H1 (cell line): ENCODE measurements around the gene SZT2. TPM values are rescaled to one million over a fixed set of nuclear protein-coding genes. Genes with fewer than 3 reads are reported as not detected.

Experiments
- BCL11A ChIP-seq, 2 experiments: IDR thresholded peaks; one replicate each; pipeline ENCODE4 v1.6.1; 2011; ENCODE audit warnings: low read depth in 2 of 2, low read length in 2 of 2, mild to moderate bottlenecking in 2 of 2
- CHD7 ChIP-seq: fragments of 300-600 bp; sonication (generic); IDR thresholded peaks from 2 replicates; pipeline ENCODE4 v1.7.1; 2012; ENCODE audit warnings: low read length, moderate library complexity, mild to moderate bottlenecking, inconsistent platforms; ENCODE audit not compliant: insufficient replicate concordance
- GABPA ChIP-seq: IDR thresholded peaks from 2 replicates; pipeline ENCODE4 v1.6.1; 2011; ENCODE audit warnings: mild to moderate bottlenecking, low read length, moderate library complexity, borderline replicate concordance; ENCODE audit not compliant: insufficient read depth
- MAFK ChIP-seq: IDR thresholded peaks from 2 replicates; pipeline ENCODE4 v1.6.1; 2012; ENCODE audit warnings: low read depth, mild to moderate bottlenecking, improper control_type of control experiment, low read length
- TBP ChIP-seq: IDR thresholded peaks from 2 replicates; pipeline ENCODE4 v1.6.1; 2011; ENCODE audit warnings: low read depth, low read length, improper control_type of control experiment
- polyA plus RNA-seq, 7 experiments: library from polyadenylated mRNA; depleted of rRNA in 3 of 7; stranded (reverse) in 5 of 7; unstranded in 2 of 7; fragments of >200 nt in 5 of 7; fragments of 200-250 nt in 2 of 7; gene quantifications; 1 replicate in 5 of 7; 2 replicates in 1 of 7; 4 replicates in 1 of 7; pipeline versions ENCODE4 v1.2.1 to v1.2.3, GENCODE V29; 2011 to 2013; ENCODE audit warnings: missing spikeins in 2 of 7, mixed read lengths in 2 of 7
- total RNA-seq: library from RNA; stranded (reverse); fragmentation: NEBNext Ultra II Directional; extraction: Animal tissue kit (Norgen Biotek cat#: 25700); gene quantifications from 2 replicates; pipeline ENCODE4 v1.2.1, GENCODE V29; 2021

SZT2 gene
- total and polyA plus RNA-seq, 2 of the 8 experiments (the other 6 are each of a cell fraction or from before 2014, with no cell fraction given), result 4.7 to 12.9 TPM

- TF ChIP-seq CHD7 (no peak), TBP (no peak), MAFK (no peak), BCL11A (IDR thresholded peaks at IDR 0.05; ENCODE audit: low read depth in 2 of 2, low read length in 2 of 2) (no peak), GABPA (no peak)
Observed at GRCh38 chr1:43440358-43440757, 50.7 kb downstream of the SZT2 start (continued).
